SK-N-SH treated with all-trans-retinoic acid at 6 μM for 48 hours (cell line): ENCODE results near the gene FREY1.

Experiments used
- ATAC-seq: fragments of 200-7000 bp; cut with Tn5 transposase; 3 replicates; pipeline ENCODE4 v1.9.1; 2020; ENCODE audit warnings: mild to moderate bottlenecking, moderate library complexity
- ARNTL ChIP-seq: fragments of 450-650 bp; formaldehyde crosslinking; IDR thresholded peaks from 2 replicates; pipeline ENCODE4 v1.5.0; 2020; ENCODE audit warnings: low read depth, mild to moderate bottlenecking, moderate library complexity, borderline replicate concordance
- BACH2 ChIP-seq: fragments of 250-450 bp; sonication (Bioruptor Pico); IDR thresholded peaks from 2 replicates; pipeline ENCODE4 v1.9.0; 2021; ENCODE audit warnings: mild to moderate bottlenecking, borderline replicate concordance
- CREB5 ChIP-seq: fragments of 250-450 bp; sonication (Bioruptor Pico); IDR thresholded peaks from 2 replicates; pipeline ENCODE4 v1.5.1; 2020; ENCODE audit warnings: low read depth, mild to moderate bottlenecking, moderate library complexity
- CSDC2 ChIP-seq: fragments of 250-450 bp; sonication (Bioruptor Pico); IDR thresholded peaks from 2 replicates; pipeline ENCODE4 v1.5.0; 2020; ENCODE audit warnings: mild to moderate bottlenecking, moderate library complexity
- CSRNP3 ChIP-seq: fragments of 250-450 bp; sonication (Bioruptor Pico); IDR thresholded peaks from 2 replicates; pipeline ENCODE4 v1.5.1; 2021; ENCODE audit warnings: mild to moderate bottlenecking, moderate library complexity
- ISL1 ChIP-seq: fragments of 250-450 bp; sonication (Bioruptor Pico); IDR thresholded peaks from 2 replicates; pipeline ENCODE4 v2.1.2; 2022; ENCODE audit warnings: mild to moderate bottlenecking, moderate library complexity
- PATZ1 ChIP-seq: fragments of 250-450 bp; sonication (Bioruptor Pico); IDR thresholded peaks from 2 replicates; pipeline ENCODE4 v1.8.0; 2020; ENCODE audit warnings: mild to moderate bottlenecking, moderate library complexity, borderline replicate concordance
- POU6F1 ChIP-seq: fragments of 250-450 bp; sonication (Bioruptor Pico); IDR thresholded peaks from 2 replicates; pipeline ENCODE4 v1.8.0; 2021; ENCODE audit warnings: low read depth, mild to moderate bottlenecking, moderate library complexity, borderline replicate concordance
- PPARA ChIP-seq: fragments of 250-450 bp; sonication (Bioruptor Pico); IDR thresholded peaks from 2 replicates; pipeline ENCODE4 v1.5.0; 2020; ENCODE audit warnings: mild to moderate bottlenecking, borderline replicate concordance
- RARB ChIP-seq: fragments of 250-450 bp; sonication (Bioruptor Pico); IDR thresholded peaks from 2 replicates; pipeline ENCODE4 v1.8.0; 2021; ENCODE audit warnings: mild to moderate bottlenecking, moderate library complexity
- SNAI2 ChIP-seq: fragments of 250-450 bp; sonication (Bioruptor Pico); IDR thresholded peaks from 2 replicates; pipeline ENCODE4 v1.5.0; 2020; ENCODE audit warnings: mild to moderate bottlenecking, moderate library complexity
- TCF4 ChIP-seq: fragments of 250-450 bp; sonication (Bioruptor Pico); IDR thresholded peaks from 2 replicates; pipeline ENCODE4 v1.8.0; 2021; ENCODE audit warnings: mild to moderate bottlenecking, moderate library complexity, borderline replicate concordance
- TOX ChIP-seq: fragments of 250-450 bp; sonication (Bioruptor Pico); IDR thresholded peaks from 2 replicates; pipeline ENCODE4 v1.8.0; 2021; ENCODE audit warnings: mild to moderate bottlenecking, moderate library complexity, borderline replicate concordance
- TSHZ2 ChIP-seq: fragments of 250-450 bp; sonication (Bioruptor Pico); IDR thresholded peaks from 2 replicates; pipeline ENCODE4 v1.5.0; 2020; ENCODE audit warnings: mild to moderate bottlenecking, moderate library complexity
- ZC3H10 ChIP-seq: fragments of 250-450 bp; sonication (Bioruptor Pico); IDR thresholded peaks from 2 replicates; pipeline ENCODE4 v1.5.1; 2021; ENCODE audit warnings: mild to moderate bottlenecking, moderate library complexity
- ZFP30 ChIP-seq: fragments of 450-650 bp; formaldehyde crosslinking; IDR thresholded peaks from 2 replicates; pipeline ENCODE4 v1.5.0; 2022; ENCODE audit warnings: mild to moderate bottlenecking, moderate library complexity
- ZNF70 ChIP-seq: fragments of 450-650 bp; formaldehyde crosslinking; IDR thresholded peaks from 2 replicates; pipeline ENCODE4 v1.5.0; 2020; ENCODE audit warnings: mild to moderate bottlenecking, moderate library complexity

Gene FREY1

GRCh38 chr11:45860764-45861510, 46.1 kb downstream of the FREY1 start:
- no peak for TF ChIP-seq PPARA (CRISPR knock-in tag)
- TF ChIP-seq ZNF70 (CRISPR knock-in tag) = no peak
- TF ChIP-seq TCF4 (CRISPR knock-in tag) = no peak
- TF ChIP-seq CSRNP3 (CRISPR knock-in tag) = no peak
- TF ChIP-seq ISL1 (CRISPR knock-in tag) = no peak
- no peak for TF ChIP-seq TOX (CRISPR knock-in tag)
- TF ChIP-seq POU6F1 (CRISPR knock-in tag) = no peak
- ATAC-seq = no peak

- no peak for TF ChIP-seq ARNTL (CRISPR knock-in tag)
- TF ChIP-seq RARB (CRISPR knock-in tag) = no peak
- TF ChIP-seq BACH2 (CRISPR knock-in tag) = no peak
- no peak for TF ChIP-seq CREB5 (CRISPR knock-in tag)
- no peak for TF ChIP-seq CSDC2
- no peak for TF ChIP-seq ZFP30 (CRISPR knock-in tag)
- TF ChIP-seq ZNF70 (CRISPR knock-in tag) = no peak
- TF ChIP-seq ISL1 (CRISPR knock-in tag) = no peak
- no peak for TF ChIP-seq ZC3H10
- TF ChIP-seq PATZ1 = no peak
- ATAC-seq = no peak
Observed at GRCh38 chr11:45860348-45860747, 46.7 kb downstream of the FREY1 start.

GRCh38 chr11:45859661-45860140, 47.4 kb downstream of the FREY1 start:
- ATAC-seq = peak; percentile 77
- TF ChIP-seq TSHZ2 (CRISPR knock-in tag) (0 out of 2 replicates have a peak, but pooled peaks have one; percentile 41), TCF4 (CRISPR knock-in tag) (peak; percentile 38; the same call in 1 of the 2 replicates), SNAI2 (CRISPR knock-in tag) (0 out of 2 replicates have a peak, but pooled peaks have one; percentile 54), BACH2 (CRISPR knock-in tag) (no peak), CREB5 (CRISPR knock-in tag) (no peak), ARNTL (CRISPR knock-in tag) (peak; percentile 99), PATZ1 (no peak)
